HUES64 (cell line): Measurements from ENCODE around the gene TENT5C.

Experiments
- H3K27ac ChIP-seq: 2 replicates; pipeline ENCODE4 v1.7.0; 2013; ENCODE audit warnings: low read depth, low read length, inconsistent platforms
- H3K27me3 ChIP-seq: 2 replicates; pipeline ENCODE4 v1.6.1; 2013; ENCODE audit warnings: mild to moderate bottlenecking, low read length; ENCODE audit not compliant: insufficient read depth
- H3K36me3 ChIP-seq: 2 replicates; pipeline ENCODE4 v1.6.1; 2013; ENCODE audit warnings: mild to moderate bottlenecking, low read length; ENCODE audit not compliant: insufficient read depth
- H3K4me1 ChIP-seq: 2 replicates; pipeline ENCODE4 v1.6.1; 2013; ENCODE audit warnings: mild to moderate bottlenecking, low read length, moderate library complexity; ENCODE audit not compliant: insufficient read depth
- H3K4me3 ChIP-seq: 2 replicates; pipeline ENCODE4 v1.5.1; 2013; ENCODE audit warnings: mild to moderate bottlenecking, low read length, moderate library complexity
- H3K9ac ChIP-seq: 2 replicates; pipeline ENCODE4 v1.6.1; 2013; ENCODE audit warnings: mild to moderate bottlenecking, low read depth, low read length
- H3K9me3 ChIP-seq: 2 replicates; pipeline ENCODE4 v1.6.1; 2013; ENCODE audit warnings: low read depth, low read length; ENCODE audit not compliant: insufficient read depth
- WGBS: fragments of 150-250, 120-280 bp; methylation state at CpG from one replicate; pipeline ENCODE4 v1.1.7; 2013; ENCODE audit warnings: missing lambda C conversion rate; 5-methylcytosine and 5-hydroxymethylcytosine counted together

Gene TENT5C

GRCh38 chr1:117650840-117651568, 45.2 kb downstream of the TENT5C start:
- Histone ChIP-seq H3K4me3 (no peak overlapping the region), H3K4me1 (no peaks in the 10 kb centered on the region), H3K27me3 (no peaks in the 10 kb centered on the region), H3K27ac (no peak overlapping the region), H3K9ac (no peak overlapping the region), H3K36me3 (no peaks in the 10 kb centered on the region), H3K9me3 (no peaks in the 10 kb centered on the region)
- WGBS = 80% methylated on average over 6 of the region's 6 CpGs

DNA sequence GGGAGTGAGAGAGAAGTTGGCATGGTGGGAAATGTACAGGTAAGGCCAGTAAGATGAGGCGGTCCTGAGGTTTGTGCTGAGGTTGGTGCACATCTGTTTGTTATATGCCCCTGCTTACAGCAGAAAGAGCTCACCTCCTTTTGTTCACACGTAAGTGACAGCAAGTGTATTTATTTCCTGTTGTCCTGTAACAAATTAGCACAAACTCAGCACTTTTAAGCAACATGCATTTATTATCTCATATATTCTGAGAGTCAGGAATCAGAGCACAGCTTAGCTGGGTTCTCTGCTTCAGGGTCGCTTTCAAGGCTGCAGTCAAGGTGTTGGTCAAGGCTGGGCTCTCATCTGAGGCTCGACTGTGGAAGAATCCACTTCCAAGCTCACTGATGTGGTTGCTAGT, 45.8 kb downstream of the TENT5C start:
- no peaks in the 10 kb centered on the region for H3K9me3 ChIP-seq
- no peaks in the 10 kb centered on the region for H3K36me3 ChIP-seq
- H3K4me3 ChIP-seq = no peak overlapping the region
- 93% methylated on average over 4 of the region's 4 CpGs for WGBS
- no peak overlapping the region for H3K9ac ChIP-seq
- no peaks in the 10 kb centered on the region for H3K27me3 ChIP-seq
- H3K27ac ChIP-seq = no peak overlapping the region
- H3K4me1 ChIP-seq = peaks cover 3% of the 10 kb centered on the region; the same call in 1 of the 2 replicates

DNA sequence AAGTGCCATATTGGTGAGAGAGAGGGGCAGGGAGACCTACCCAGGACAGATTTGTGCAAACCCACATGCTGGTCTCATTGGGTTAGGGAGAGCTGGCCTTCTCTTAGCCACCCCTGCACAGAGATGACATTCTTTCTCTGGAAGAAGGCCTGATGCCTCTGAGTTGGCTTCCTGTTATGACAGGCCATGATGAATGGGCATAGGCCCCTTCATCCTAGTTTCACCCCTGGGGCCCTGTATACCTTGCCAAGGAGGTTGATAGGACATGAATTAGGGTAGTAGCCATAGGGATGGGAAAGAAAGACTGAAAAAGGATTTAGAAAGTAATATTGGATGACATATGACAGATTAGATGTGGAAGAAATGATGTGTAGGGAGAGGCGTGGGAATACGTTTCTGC, 46.6 kb downstream of the TENT5C start:
- no peak overlapping the region for H3K9ac ChIP-seq
- H3K9me3 ChIP-seq = no peaks in the 10 kb centered on the region
- WGBS = 97% methylated on average over 2 of the region's 2 CpGs
- H3K27ac ChIP-seq = no peak overlapping the region
- H3K36me3 ChIP-seq = no peaks in the 10 kb centered on the region
- H3K27me3 ChIP-seq = no peaks in the 10 kb centered on the region
- H3K4me1 ChIP-seq = peaks cover 10% of the 10 kb centered on the region; the same call in 1 of the 2 replicates
- no peak overlapping the region for H3K4me3 ChIP-seq

GRCh38 chr1:117653195-117653594, 47.3 kb downstream of the TENT5C start:
- Histone ChIP-seq H3K4me1 (peaks cover 11% of the 10 kb centered on the region; the same call in 1 of the 2 replicates), H3K27ac (no peak overlapping the region), H3K9me3 (no peaks in the 10 kb centered on the region), H3K9ac (no peak overlapping the region), H3K36me3 (no peaks in the 10 kb centered on the region), H3K27me3 (no peaks in the 10 kb centered on the region), H3K4me3 (no peak overlapping the region)
- WGBS = 92% methylated on average over 4 of the region's 4 CpGs

DNA sequence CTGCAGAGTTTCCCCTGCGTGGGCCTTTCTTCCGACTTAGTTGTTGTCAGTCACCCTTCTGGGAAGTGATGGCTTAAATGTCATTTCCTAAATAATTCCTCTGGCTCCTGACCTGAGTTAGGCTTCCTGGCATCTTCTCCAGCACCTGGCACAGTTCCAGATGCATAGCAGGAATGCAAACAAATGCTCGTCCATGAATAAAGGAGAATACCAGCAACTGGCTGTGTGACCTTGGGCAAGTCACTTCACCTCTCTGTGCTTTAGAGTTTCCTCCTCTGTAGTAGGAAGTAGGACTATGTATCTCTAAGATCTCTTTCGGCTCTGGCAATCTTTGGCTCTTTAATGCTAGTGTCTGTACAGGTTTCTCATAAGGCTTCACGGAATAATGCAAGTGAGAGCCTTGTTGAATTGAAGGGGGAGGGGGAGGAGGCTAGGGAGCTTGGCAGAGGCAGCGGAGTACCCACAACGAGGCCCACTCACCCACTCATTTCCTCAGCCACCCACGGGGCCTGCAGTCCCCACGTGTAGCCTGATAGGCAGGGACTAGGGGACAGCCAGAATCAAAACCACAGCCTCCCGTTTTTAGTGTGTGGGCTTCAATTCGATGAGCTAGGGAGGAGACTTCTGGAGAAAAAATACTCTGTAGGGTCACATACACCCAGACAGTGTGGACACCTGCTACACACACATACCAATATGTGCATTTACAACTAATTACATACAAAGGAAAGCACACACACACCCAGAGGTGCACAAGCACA, 48.1 kb downstream of the TENT5C start:
- 87% methylated on average over 10 of the region's 11 CpGs for WGBS
- H3K9ac ChIP-seq = no peak overlapping the region
- no peak overlapping the region for H3K4me3 ChIP-seq

DNA sequence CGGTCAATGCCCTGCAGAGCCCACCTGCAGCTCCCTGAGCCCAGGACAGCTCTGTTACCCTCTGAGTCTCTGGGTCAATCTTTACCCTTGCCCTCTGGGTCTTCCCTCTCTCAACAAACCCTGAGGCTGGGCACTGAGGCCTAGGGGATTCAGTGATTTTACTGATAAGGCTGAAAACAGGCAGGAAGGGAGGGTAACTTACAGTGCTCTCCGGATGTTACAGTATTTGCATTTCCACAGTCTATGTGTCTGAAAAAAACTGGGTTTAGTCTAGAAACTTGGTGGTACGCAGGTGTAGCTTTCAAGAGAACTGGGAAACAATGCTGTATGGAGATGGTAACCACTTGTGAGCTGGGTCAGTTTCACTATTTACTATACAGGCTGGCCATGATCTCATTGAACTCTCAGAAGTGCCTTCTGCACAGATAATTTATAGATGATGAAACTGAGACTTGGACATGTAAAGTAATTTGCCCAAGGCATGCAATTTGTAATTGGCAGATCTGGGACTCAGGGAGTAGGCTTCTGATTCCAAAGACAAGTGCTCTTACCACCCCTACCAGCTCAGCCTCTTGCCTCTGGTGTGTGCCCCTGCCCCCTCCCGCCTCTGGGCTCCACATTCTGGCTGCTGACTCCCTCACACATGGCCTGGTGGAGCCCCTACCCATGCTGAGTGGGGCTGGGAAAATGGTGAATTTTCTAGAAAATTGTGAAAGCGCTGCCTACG, 48.8 kb downstream of the TENT5C start:
- Histone ChIP-seq H3K27ac (no peak overlapping the region), H3K9ac (no peak overlapping the region), H3K4me1 (peaks cover 11% of the 10 kb centered on the region; the same call in 1 of the 2 replicates), H3K4me3 (no peak overlapping the region), H3K27me3 (no peaks in the 10 kb centered on the region), H3K36me3 (no peaks in the 10 kb centered on the region), H3K9me3 (no peaks in the 10 kb centered on the region)
- WGBS = 89% methylated on average over 6 of the region's 6 CpGs

More for the DNA sequence above, 48.1 kb downstream of the TENT5C start:
- no peaks in the 10 kb centered on the region for H3K36me3 ChIP-seq
- no peaks in the 10 kb centered on the region for H3K27me3 ChIP-seq
- peaks cover 11% of the 10 kb centered on the region; the same call in 1 of the 2 replicates for H3K4me1 ChIP-seq
- no peaks in the 10 kb centered on the region for H3K9me3 ChIP-seq
- H3K27ac ChIP-seq = no peak overlapping the region

- Histone ChIP-seq H3K27me3 (no peaks in the 10 kb centered on the region), H3K27ac (no peak overlapping the region), H3K9ac (no peak overlapping the region), H3K36me3 (no peaks in the 10 kb centered on the region), H3K4me3 (no peak overlapping the region), H3K4me1 (peaks cover 11% of the 10 kb centered on the region; the same call in 1 of the 2 replicates), H3K9me3 (no peaks in the 10 kb centered on the region)
- WGBS = 93% methylated on average over 12 of the region's 12 CpGs
Observed at GRCh38 chr1:117655220-117655577, 49.4 kb downstream of the TENT5C start.

DNA sequence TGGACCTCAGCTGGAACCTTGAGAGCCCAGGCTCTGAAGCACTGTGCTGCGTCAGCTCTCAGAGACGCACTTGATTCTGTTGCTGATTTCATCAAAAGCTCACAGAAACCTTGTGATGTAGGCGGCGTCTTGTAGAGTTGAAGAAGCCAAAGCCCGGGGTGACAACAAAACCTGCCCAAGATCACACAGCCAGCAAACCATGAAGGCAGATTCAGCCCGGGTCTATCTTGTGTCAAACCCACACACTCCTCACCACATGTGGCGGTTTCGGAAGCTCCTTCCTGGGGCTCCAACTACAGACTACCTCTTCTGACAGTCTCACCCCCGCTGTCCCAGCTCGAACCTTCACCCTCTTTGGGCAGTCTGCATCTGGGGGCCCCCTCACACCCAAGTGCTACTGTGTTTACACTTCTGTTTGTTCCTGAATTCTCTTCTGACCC, 50.4 kb downstream of the TENT5C start:
- WGBS = 93% methylated on average over 10 of the region's 10 CpGs
- Histone ChIP-seq H3K27ac (no peak overlapping the region), H3K4me1 (peaks cover 11% of the 10 kb centered on the region; the same call in 1 of the 2 replicates), H3K9ac (no peak overlapping the region), H3K36me3 (no peaks in the 10 kb centered on the region), H3K4me3 (no peak overlapping the region), H3K27me3 (no peaks in the 10 kb centered on the region), H3K9me3 (no peaks in the 10 kb centered on the region)

- WGBS = 50% methylated on average over 3 of the region's 3 CpGs
- Histone ChIP-seq H3K36me3 (no peaks in the 10 kb centered on the region), H3K4me1 (peaks cover 11% of the 10 kb centered on the region; the same call in 1 of the 2 replicates), H3K4me3 (no peak overlapping the region), H3K9ac (no peak overlapping the region; the same call in 1 of the 2 replicates), H3K27me3 (no peaks in the 10 kb centered on the region), H3K9me3 (no peaks in the 10 kb centered on the region), H3K27ac (no peak overlapping the region)
Observed at GRCh38 chr1:117657031-117657430, 51.2 kb downstream of the TENT5C start.

- 95% methylated on average over 5 of the region's 5 CpGs for WGBS
- Histone ChIP-seq H3K4me1 (peaks cover 11% of the 10 kb centered on the region; the same call in 1 of the 2 replicates), H3K27me3 (no peaks in the 10 kb centered on the region), H3K9me3 (no peaks in the 10 kb centered on the region), H3K36me3 (no peaks in the 10 kb centered on the region), H3K4me3 (no peak overlapping the region), H3K9ac (no peak overlapping the region), H3K27ac (no peak overlapping the region)
Observed at GRCh38 chr1:117657949-117658660, 52.3 kb downstream of the TENT5C start.
